HepG2 (cell line): ENCODE measurements around the gene PLIN1. TPM values are rescaled to one million over a fixed set of nuclear protein-coding genes. Genes with fewer than 3 reads are reported as not detected.

ENCODE experiments used
- ATAC-seq: fragments of 200-7000 bp; cut with Tn5 transposase; 3 replicates; pipeline ENCODE4 v1.9.1; 2020; ENCODE audit warnings: mild to moderate bottlenecking, moderate library complexity
- BruUV-seq: library from RNA; stranded (reverse); fragments of 400-500 nt; replicated peaks from 2 replicates; lab custom pipeline; 2021; lab: Mats Ljungman, UMichigan
- CTCF ChIA-PET: fragments of 300-600 bp; formaldehyde crosslinking; extraction: SDS; loops from one replicate; lab custom pipeline; 2021; ENCODE audit warnings: low total read pairs, inconsistent platforms, low intra/inter-chr PET ratio; lab: Yijun Ruan, JAX
- POLR2A ChIA-PET: fragments of 350-600 bp; sonication (Branson Sonifier 250); formaldehyde crosslinking; loops from one replicate; lab custom pipeline; 2020; ENCODE audit warnings: antibody characterized with exemption, inconsistent platforms; lab: Yijun Ruan, JAX
- DNase-seq: peaks from one replicate; pipeline ENCODE4 v3.0.0-alpha.2; 2015; ENCODE audit warnings: low spot score
- FAIRE-seq: peaks from 3 replicates; lab custom pipeline; 2011; peaks lifted over from hg19 to GRCh38; lab: Jason Lieb, UNC
- H2AFZ ChIP-seq: one replicate; pipeline ENCODE4 v1.6.1; 2011; ENCODE audit warnings: low read length, inconsistent platforms
- H3K27ac ChIP-seq: fragments of 300-600 bp; 3 replicates; pipeline ENCODE4 v1.8.0; 2011; ENCODE audit warnings: mixed run types, mild to moderate bottlenecking, mixed read lengths, low read length, inconsistent platforms; ENCODE audit not compliant: insufficient read depth; ENCODE audit errors: extremely low read length
- H3K27me3 ChIP-seq, 2 experiments: fragments of 200-600 bp in 1 of 2; 2 replicates in 1 of 2; 3 replicates in 1 of 2; pipeline versions ENCODE4 v1.6.0 to v1.8.0; 2011; ENCODE audit warnings: low read length in 2 of 2, mild to moderate bottlenecking in 2 of 2, moderate library complexity in 2 of 2, inconsistent platforms in 1 of 2; ENCODE audit not compliant: insufficient read depth in 2 of 2, control insufficient read depth in 1 of 2
- H3K36me3 ChIP-seq, 2 experiments: fragments of 200-600 bp in 1 of 2; replicated peaks in 1 of 2; 2 replicates in 1 of 2; 3 replicates in 1 of 2; pipeline versions ENCODE4 v1.5.1 to v1.8.0; 2011; ENCODE audit warnings: low read length in 2 of 2, inconsistent platforms in 1 of 2; ENCODE audit not compliant: insufficient read depth in 2 of 2, control insufficient read depth in 1 of 2
- H3K4me1 ChIP-seq: 2 replicates; pipeline ENCODE4 v1.5.1; 2012; ENCODE audit warnings: low read length, inconsistent platforms; ENCODE audit not compliant: insufficient read depth
- H3K4me2 ChIP-seq: 2 replicates; pipeline ENCODE4 v1.6.0; 2011; ENCODE audit warnings: low read depth, low read length, inconsistent platforms
- H3K4me3 ChIP-seq, 3 experiments: fragments of 200-600 bp in 1 of 3; sonication (generic), shearing (Covaris generic) in 1 of 3; replicated peaks in 1 of 3; 2 replicates each; pipeline ENCODE4 v1.5.1; 2011 to 2016; ENCODE audit warnings: low read length in 3 of 3, inconsistent platforms in 2 of 3, low read depth in 2 of 3, mild to moderate bottlenecking in 2 of 3, control low read depth in 1 of 3, mixed read lengths in 1 of 3; ENCODE audit not compliant: insufficient read depth in 1 of 3
- H3K79me2 ChIP-seq: one replicate; pipeline ENCODE4 v1.6.1; 2011; ENCODE audit warnings: low read length, inconsistent platforms; ENCODE audit not compliant: insufficient read depth
- H3K9ac ChIP-seq: 2 replicates; pipeline ENCODE4 v1.6.0; 2011; ENCODE audit warnings: mild to moderate bottlenecking, low read depth, low read length, inconsistent platforms; ENCODE audit not compliant: insufficient read depth
- H3K9me3 ChIP-seq: 2 replicates; pipeline ENCODE4 v1.5.1; 2012; ENCODE audit warnings: mild to moderate bottlenecking, low read length
- H4K20me1 ChIP-seq: 2 replicates; pipeline ENCODE4 v1.6.0; 2011; ENCODE audit warnings: inconsistent platforms, mild to moderate bottlenecking, low read length, moderate library complexity; ENCODE audit not compliant: insufficient read depth
- GABPA ChIP-seq, 2 experiments: IDR thresholded peaks; 2 replicates each; pipeline ENCODE4 v1.6.1; 2011 to 2016; ENCODE audit warnings: low read depth in 2 of 2, low read length in 1 of 2, missing biosample characterization in 1 of 2, missing genetic modification characterization in 1 of 2
- GATAD1 ChIP-seq: IDR thresholded peaks from 2 replicates; pipeline ENCODE4 v1.6.1; 2016; ENCODE audit warnings: missing genetic modification reagents, missing compliant biosample characterization
- GPBP1L1 ChIP-seq: sonication (generic); formaldehyde crosslinking; IDR thresholded peaks from 2 replicates; pipeline ENCODE4 v1.5.0; 2020; ENCODE audit warnings: mild to moderate bottlenecking, missing genetic modification reagents
- KDM4B ChIP-seq: sonication (generic); formaldehyde crosslinking; IDR thresholded peaks from 2 replicates; pipeline ENCODE4 v1.4.0; 2020; ENCODE audit warnings: missing genetic modification reagents
- NCOA1 ChIP-seq: sonication (generic); formaldehyde crosslinking; IDR thresholded peaks from 2 replicates; pipeline ENCODE4 v1.9.0; 2021; ENCODE audit warnings: missing genetic modification reagents
- NFKB2 ChIP-seq: sonication (generic); formaldehyde crosslinking; IDR thresholded peaks from 2 replicates; pipeline ENCODE4 v1.4.0; 2020; ENCODE audit warnings: missing genetic modification reagents, borderline replicate concordance
- ZFP91 ChIP-seq: sonication (generic); formaldehyde crosslinking; IDR thresholded peaks from 2 replicates; pipeline ENCODE4 v1.9.0; 2022; ENCODE audit warnings: missing genetic modification reagents, mild to moderate bottlenecking, borderline replicate concordance
- ZNF782 ChIP-seq: sonication (generic); formaldehyde crosslinking; IDR thresholded peaks from 2 replicates; pipeline ENCODE4 v1.4.0; 2020; ENCODE audit warnings: missing genetic modification reagents, mild to moderate bottlenecking, borderline replicate concordance
- WGBS: methylation state at CpG from one replicate; pipeline ENCODE4 v1.1.6; 2017; ENCODE audit warnings: low lambda C conversion rate; 5-methylcytosine and 5-hydroxymethylcytosine counted together
- in situ Hi-C: cut with HindIII; loops from 2 replicates; pipeline ENCODE4 v1.10.0; 2017; ENCODE audit warnings: low pct_unique_long_range_greater_than_20kb; ENCODE audit not compliant: extremely low pct_ligation_motif_present
- intact Hi-C: fragments of 100-400 bp; cut with micrococcal nuclease; formaldehyde crosslinking; loops from one replicate; pipeline ENCODE4 v1.10.0; 2022; ENCODE audit not compliant: unreplicated experiment
- polyA plus RNA-seq, 8 experiments: library from polyadenylated mRNA; depleted of rRNA in 3 of 8; stranded (reverse) in 7 of 8; unstranded in 1 of 8; fragments of >200 nt; fragmentation: Illumina TruSeq in 4 of 8; extraction: Trizol in 4 of 8; gene quantifications; 2 replicates each; pipeline versions ENCODE4 v1.2.1 to v1.2.3, GENCODE V29; 2011 to 2016; ENCODE audit warnings: low read depth in 4 of 8, missing spikeins in 1 of 8, mixed read lengths in 1 of 8; ENCODE audit not compliant: insufficient read depth in 1 of 8
- total RNA-seq, 5 experiments: library from RNA; depleted of rRNA; stranded (reverse); fragments of >200 nt; fragmentation: Illumina TruSeq; extraction: Trizol; gene quantifications; 2 replicates each; pipeline ENCODE4 v1.2.3, GENCODE V29; 2016; ENCODE audit warnings: low read depth in 1 of 5

The PLIN1 gene
- total and polyA plus RNA-seq, 2 of the 13 experiments (the other 11 are each of a cell fraction or from before 2014, with no cell fraction given) = 0.74 to 1.2 TPM

- Histone ChIP-seq H3K4me2 (no peak overlapping the region), H3K4me1 (no peaks in the 10 kb centered on the region), H4K20me1 (no peaks in the 10 kb centered on the region), H3K9ac (no peak overlapping the region), H3K27ac (no peak overlapping the region)
- no peak for TF ChIP-seq GATAD1 (CRISPR knock-in tag)
- TF ChIP-seq ZNF782 = no peak
- no peak for TF ChIP-seq KDM4B (CRISPR knock-in tag)
- no peak for TF ChIP-seq NFKB2 (CRISPR knock-in tag)
- no peak for TF ChIP-seq ZFP91
- no peak for TF ChIP-seq GABPA (IDR thresholded peaks at IDR 0.05; ENCODE audit: low read depth, low read length)
- no peak for TF ChIP-seq GABPA (CRISPR knock-in tag; IDR thresholded peaks at IDR 0.05; ENCODE audit: low read depth)
- TF ChIP-seq, all 625 proteins: peak for 0
- in situ Hi-C loops = no loop called here
- Histone ChIP-seq H3K9me3 (no peaks in the 10 kb centered on the region), H3K79me2 (no peaks in the 10 kb centered on the region), H3K27me3 (no peaks in the 10 kb centered on the region), H2AFZ (no peak overlapping the region), H3K36me3 (peaks cover 53 to 89% of the 10 kb centered on the region in 2 experiments), H3K4me3 (no peak overlapping the region)
- no TSS peak for BruUV-seq
- no peak for DNase-seq
- intact Hi-C loops = no loop called here
- 80% methylated on average over 1 of the region's 8 CpGs for WGBS
- FAIRE-seq = no peak
- no peak for ATAC-seq
- POLR2A ChIA-PET = no interaction called here
- CTCF ChIA-PET = no interaction called here
These were observed 51.8 kb downstream of the PLIN1 start for GRCh38 chr15:89627256-89627970.

- intact Hi-C loops = no loop called here
- H3K27ac ChIP-seq = no peak overlapping the region
- BruUV-seq = no TSS peak
- TF ChIP-seq GPBP1L1 (CRISPR knock-in tag) (no peak), NCOA1 (CRISPR knock-in tag) (no peak)
- in situ Hi-C loops = no loop called here
- WGBS = 90% methylated on average over 4 of the region's 9 CpGs
- no peak overlapping the region for H2AFZ ChIP-seq
- H3K9ac ChIP-seq = no peak overlapping the region
- peaks cover 53 to 86% of the 10 kb centered on the region in 2 experiments for H3K36me3 ChIP-seq
- no peak overlapping the region for H3K4me2 ChIP-seq
- H3K4me3 ChIP-seq = no peak overlapping the region
- ChIA-PET CTCF (no interaction called here), POLR2A (no interaction called here)
- no peaks in the 10 kb centered on the region for H3K27me3 ChIP-seq
- no peaks in the 10 kb centered on the region for H3K9me3 ChIP-seq
- DNase-seq = no peak
- no peaks in the 10 kb centered on the region for H4K20me1 ChIP-seq
- no peaks in the 10 kb centered on the region for H3K79me2 ChIP-seq
- FAIRE-seq = no peak
- no peak for ATAC-seq
- no peaks in the 10 kb centered on the region for H3K4me1 ChIP-seq
These were observed 53.5 kb downstream of the PLIN1 start for GRCh38 chr15:89625716-89626115.
